Stimulated activated CD8-positive, alpha-beta memory T cell treated with anti-CD3 and anti-CD28 coated beads, Interleukin-4, amount 100 ng/mL, for 48 hours (primary cell): ENCODE data around the gene LTBP1.
"Not testable (repeated sequence)": the region's sequence is repeated elsewhere in the genome, so short reads cannot be mapped to it uniquely, and the experiment has no call there.

Source experiments
- DNase-seq: peaks from one replicate; pipeline ENCODE4 v3.0.0-alpha.2; 2020

The LTBP1 gene

GRCh38 chr2:33209976-33210375, 263.2 kb downstream of the LTBP1 start:
- DNase-seq = no peak

GRCh38 chr2:33210626-33211025, 263.9 kb downstream of the LTBP1 start:
- DNase-seq = no peak

DNA sequence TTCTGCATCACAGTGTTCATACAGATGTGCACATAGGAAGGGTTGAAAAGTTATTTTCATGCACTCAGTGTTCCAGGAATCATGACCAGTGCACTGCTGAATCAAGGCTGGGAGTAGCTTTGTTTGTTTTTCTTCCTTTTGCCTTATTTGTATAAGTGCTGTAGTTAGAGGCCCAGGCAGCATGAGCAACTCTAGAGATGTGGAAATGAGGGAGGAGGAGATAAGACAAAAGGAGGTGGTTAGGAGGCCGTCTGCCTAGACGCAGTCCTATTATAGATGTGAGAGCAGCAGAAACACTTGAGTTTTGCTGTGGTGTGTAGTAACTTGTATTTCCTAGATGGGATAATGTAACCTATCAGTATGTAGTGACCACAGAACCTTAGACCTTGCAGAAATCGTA, 265.4 kb downstream of the LTBP1 start:
- DNase-seq = no peak

DNA sequence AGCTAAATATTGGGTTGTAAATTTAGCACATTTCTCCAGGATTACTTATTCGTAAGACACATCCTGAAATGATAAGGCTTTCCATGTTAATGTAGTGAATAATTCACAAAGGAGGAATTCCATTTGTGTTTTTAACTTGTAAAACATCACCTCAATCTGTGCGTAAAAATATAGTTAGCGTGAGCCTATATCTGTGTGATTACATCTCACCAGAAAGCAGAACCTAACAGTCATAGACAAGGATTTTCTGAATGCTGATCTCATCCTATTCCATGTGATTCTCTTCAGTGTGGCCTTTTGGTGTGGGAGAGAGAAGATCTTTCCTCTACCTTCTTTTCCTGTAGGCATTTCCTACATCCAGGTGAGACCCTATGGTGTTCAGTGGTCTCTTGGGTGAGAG, 266.5 kb downstream of the LTBP1 start:
- no peak for DNase-seq

GRCh38 chr2:33213648-33214047, 266.9 kb downstream of the LTBP1 start:
- no peak for DNase-seq

DNA sequence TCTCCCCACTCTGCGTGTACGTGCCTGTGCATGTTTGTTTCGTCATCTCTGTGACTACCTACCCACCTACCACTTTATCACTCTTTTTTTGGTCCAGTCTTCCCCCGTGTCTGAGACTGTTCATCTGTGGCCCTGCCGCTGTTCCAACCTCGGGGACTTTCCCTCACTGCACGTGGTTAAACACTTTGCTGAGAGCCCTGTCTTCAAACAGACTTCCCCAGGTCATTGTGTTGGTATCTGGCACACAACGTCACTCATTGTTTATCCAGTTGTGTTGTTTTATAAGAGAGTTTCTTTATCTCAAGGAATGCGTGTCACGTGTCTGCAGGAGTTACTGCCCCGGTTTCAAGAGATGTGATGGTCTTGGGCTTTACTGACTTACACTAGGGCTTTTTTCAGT, 267.7 kb downstream of the LTBP1 start:
- DNase-seq = no peak

DNA sequence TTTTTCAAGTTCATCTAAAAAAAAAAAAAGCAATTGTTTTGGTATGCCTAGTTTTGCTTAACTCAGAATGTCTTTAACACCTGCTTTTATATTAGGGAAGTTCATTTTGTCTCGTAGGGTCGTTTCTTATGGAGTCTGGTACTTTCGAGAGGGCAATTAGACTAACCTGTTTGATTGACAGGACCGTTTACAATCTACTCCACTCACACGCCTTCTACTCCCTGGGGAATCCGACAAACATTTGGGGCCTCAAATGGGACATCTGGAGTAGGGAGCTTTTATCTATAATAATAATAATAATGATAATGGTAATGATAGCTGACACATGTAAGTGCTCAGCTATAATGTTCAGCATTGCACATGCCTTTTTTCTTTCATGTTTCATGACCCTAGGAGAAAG, 268.1 kb downstream of the LTBP1 start:
- DNase-seq = no peak

DNA sequence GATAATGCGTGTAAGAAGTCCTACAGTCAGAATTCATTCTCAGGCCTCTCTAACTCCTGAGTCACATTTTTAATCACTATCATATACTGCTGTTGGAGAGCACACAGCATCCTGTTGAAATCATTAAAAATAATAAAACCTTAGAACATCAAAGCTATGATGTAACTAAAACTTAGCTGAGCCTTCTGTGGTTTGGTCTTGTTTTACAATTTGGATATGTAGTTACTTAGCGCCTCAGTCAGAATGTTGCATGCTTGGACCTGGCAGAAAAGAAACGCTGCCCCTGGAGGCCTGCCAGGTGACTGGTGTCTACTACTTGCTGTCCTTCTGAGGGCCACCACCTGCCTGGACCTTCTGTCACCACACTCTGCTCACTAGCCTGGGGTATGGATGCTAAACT, 268.5 kb downstream of the LTBP1 start:
- DNase-seq = no peak

DNA sequence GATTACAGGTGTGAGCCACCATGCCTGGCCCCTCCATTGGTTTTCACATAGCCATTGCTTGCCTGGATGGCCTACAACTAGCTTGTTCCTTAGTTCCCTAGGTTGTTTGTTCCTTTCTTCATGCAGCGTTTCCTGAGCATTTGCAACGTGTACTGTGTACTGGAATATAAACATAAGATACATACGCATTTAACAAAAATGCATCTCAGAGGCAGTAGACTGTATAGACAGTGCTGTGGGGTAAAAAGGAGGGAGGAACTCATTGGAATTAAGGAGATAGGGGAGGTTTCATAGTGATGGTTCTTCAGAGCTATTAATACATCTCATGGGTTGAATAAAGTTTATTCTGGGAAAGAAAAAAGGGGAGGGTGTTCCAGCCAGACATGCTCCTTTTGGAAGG, 269.2 kb downstream of the LTBP1 start:
- no peak for DNase-seq

DNA sequence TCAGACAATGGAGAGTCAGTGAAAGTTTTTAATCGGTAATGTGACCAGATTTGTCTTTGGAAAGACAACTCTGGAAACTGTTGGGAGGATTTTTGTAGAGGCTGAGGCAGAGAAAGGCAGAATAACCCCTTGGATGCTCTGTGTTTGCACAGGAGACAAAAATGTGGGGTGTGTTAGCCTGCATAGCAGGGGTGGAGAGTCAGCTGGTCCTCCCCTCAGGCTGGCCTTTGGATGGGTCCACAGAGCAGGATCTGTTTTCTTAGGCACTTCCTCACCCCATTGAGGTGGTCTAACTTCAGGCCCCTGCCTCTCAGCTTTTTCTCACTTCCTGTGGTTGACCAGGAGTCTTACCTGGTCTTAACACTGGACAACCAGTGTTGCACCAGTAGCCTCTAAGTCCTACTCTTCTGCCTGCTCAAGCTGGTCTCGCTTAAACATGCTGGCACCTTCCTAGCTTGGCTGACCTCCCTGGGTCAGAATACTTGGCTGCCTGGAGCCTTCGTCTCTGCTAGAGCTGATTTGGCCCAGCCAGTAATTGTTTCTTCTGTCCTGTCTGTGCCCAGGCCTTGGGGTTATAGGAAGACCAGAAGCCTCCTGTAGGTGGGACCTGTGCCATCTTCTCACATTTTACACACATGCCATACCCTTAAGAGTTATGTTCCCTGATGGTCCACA, 269.9 kb downstream of the LTBP1 start:
- no peak for DNase-seq

DNA sequence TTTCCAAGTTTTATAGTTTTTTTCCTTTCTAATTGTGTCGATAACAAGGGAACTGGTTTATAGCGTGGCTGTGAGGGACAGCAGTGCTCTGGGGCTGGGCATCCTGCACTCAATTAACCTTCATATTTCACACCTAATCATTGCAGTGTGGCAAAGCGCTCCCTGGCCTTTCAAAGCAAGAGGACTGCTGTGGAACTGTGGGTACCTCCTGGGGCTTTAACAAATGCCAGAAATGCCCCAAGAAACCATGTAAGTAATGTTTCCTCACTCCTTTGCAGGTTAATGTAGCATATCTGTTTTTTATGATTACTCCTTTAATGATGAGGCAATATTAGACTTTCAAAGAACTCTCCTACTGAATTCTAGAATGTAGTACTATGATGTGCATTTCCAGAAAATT, 270.7 kb downstream of the LTBP1 start:
- DNase-seq = no peak

- no peak for DNase-seq
These were observed 272.4 kb downstream of the LTBP1 start for GRCh38 chr2:33219114-33219513.

- DNase-seq = no peak
These were observed 273.1 kb downstream of the LTBP1 start for GRCh38 chr2:33219850-33220275.

DNA sequence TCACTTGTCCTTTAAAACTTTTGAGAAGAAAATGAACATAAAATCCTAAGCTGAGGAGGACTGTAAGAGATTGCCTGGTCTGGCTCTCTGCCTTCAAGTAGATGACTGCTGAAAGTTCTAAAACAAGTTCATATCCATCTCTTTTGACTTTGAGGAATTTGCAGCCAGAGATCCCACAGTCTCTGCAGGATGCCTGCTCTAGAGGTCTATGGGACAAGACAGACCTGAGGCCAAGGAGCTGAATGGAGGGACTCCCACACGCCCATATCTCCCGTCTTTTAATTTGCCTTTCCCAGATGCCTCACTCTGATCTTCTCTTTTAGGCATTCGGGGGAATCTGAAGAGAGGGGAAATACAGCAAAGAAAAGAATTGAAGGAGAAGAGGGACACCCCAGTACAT, 273.8 kb downstream of the LTBP1 start:
- no peak for DNase-seq

- DNase-seq = no peak
These were observed 274.5 kb downstream of the LTBP1 start for GRCh38 chr2:33221046-33221784.

GRCh38 chr2:33222309-33222708, 275.6 kb downstream of the LTBP1 start:
- no peak for DNase-seq

GRCh38 chr2:33223856-33224255, 277.1 kb downstream of the LTBP1 start:
- no peak for DNase-seq

- no peak for DNase-seq
These were observed 278.6 kb downstream of the LTBP1 start for GRCh38 chr2:33225350-33225749.

DNA sequence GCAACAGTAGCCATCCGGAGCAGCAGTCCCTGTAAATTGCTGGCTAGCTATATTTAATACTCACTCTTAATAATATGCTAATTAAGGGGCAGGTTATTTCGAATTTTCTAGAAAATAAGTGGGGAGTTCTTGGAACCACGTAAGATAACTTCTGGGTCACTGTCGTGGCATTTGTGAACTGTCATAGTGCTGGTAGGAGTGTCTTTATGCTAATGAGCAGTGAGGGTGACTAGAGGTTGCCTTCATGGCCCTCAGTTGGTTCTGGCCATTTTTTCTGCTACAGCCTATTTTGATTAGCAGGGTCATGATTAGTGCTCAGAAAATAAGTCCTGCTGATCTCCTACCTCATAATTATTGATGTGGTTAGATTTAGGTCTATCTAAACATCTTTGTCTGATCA, 279.8 kb downstream of the LTBP1 start:
- no peak for DNase-seq

- DNase-seq = no peak
These were observed 282.9 kb downstream of the LTBP1 start for GRCh38 chr2:33229646-33230045.

DNA sequence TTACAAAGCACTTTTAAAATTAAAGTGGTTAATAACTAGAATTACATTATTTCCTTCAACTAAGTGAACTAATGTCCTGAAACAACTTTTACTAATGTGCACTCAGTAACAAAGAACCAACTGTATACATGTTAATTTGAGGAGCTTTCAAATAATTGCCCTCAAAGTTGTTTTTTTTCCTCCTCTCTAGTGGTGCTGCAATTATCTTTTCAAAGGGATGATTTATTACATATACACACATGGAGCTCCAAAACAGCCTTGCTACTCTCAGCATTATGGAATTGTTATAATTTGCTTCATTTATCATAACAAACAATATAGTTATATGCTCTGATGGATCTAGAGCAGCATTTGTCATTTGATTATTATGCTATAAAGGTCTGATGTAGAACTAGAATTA, 283.4 kb downstream of the LTBP1 start:
- no peak for DNase-seq

DNA sequence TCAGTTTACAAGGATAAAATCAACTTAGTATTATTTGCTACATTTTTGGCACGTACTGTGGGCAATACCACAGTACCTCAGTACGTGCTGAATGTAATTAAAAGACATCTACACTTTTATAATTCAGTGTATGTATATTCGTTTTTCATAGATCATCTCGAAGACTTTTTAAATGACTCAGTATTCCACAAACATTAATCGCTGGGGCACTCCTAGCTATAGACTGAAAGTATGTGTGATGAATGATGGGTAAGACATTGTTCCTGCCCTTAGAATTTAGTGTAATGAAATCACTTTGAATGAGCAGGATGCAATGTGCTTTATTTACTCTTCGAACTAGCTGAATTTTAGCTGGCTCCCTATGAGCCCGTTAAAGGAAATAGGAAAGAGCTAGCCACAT, 284.1 kb downstream of the LTBP1 start:
- no peak for DNase-seq

DNA sequence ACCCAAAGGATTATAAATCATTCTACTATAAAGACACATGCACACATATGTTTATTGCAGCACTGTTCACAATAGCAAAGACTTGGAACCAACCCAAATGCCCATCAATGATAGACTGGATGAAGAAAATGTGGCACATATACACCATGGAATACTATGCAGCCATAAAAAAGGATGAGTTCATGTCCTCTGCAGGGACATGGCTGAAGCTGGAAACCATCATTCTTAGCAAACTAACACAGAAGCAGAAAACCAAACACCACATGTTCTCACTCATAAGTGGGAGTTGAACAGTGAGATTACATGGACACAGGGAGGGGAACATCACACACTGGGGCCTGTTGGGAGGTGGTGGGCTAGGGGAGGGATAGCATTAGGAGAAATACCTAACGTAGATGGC, 288.8 kb downstream of the LTBP1 start:
- not testable (repeated sequence) for DNase-seq

GRCh38 chr2:33236482-33237385, 290.0 kb downstream of the LTBP1 start:
- no peak for DNase-seq
